H7 (cell line): ENCODE data around the gene SPTLC3. TPM values are rescaled to one million over a fixed set of nuclear protein-coding genes. Genes with fewer than 3 reads are reported as not detected.

ENCODE experiments used
- DNase-seq: peaks from one replicate; pipeline ENCODE4 v3.0.0; 2012
- H3K27me3 ChIP-seq: 2 replicates; pipeline ENCODE4 v1.6.0; 2011; ENCODE audit warnings: mild to moderate bottlenecking, low read length; ENCODE audit not compliant: control insufficient read depth, insufficient read depth
- H3K36me3 ChIP-seq: replicated peaks from 2 replicates; pipeline ENCODE4 v1.5.1; 2011; ENCODE audit warnings: low read length; ENCODE audit not compliant: control insufficient read depth, insufficient read depth
- H3K4me3 ChIP-seq: 2 replicates; pipeline ENCODE4 v1.5.1; 2011; ENCODE audit warnings: low read depth, mild to moderate bottlenecking, control low read depth, low read length, moderate library complexity; ENCODE audit not compliant: insufficient read depth
- total RNA-seq: library from RNA; depleted of rRNA; stranded (reverse); fragments of >200 nt; shearing (Covaris generic); gene quantifications from 2 replicates; pipeline ENCODE4 v1.2.3, GENCODE V29; 2014

Gene SPTLC3
- total RNA-seq, 1 experiment from 2014 or later = under 0.01 TPM

DNA sequence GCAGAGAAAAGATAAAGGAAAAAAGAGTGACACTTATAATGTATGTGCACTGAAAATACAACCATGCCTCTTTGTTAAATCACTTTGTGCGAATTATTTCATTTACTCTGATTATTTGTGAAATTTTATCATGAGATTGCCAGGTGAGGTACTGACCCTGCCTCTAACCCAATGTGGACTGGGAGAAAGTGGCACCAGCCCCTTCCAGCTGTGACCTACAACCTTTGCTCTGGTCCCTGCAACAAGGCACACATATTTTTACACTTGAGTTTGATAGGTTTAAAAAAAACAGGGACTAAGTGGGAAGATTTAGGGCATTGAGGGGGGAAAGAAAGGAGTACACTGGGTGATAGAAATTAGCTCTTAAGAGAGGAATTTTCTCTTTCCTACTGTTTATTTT lies 132.0 kb downstream of the SPTLC3 start:
- Histone ChIP-seq H3K36me3 (no peaks in the 10 kb centered on the region), H3K4me3 (no peak overlapping the region), H3K27me3 (no peaks in the 10 kb centered on the region)
- DNase-seq = no peak

DNA sequence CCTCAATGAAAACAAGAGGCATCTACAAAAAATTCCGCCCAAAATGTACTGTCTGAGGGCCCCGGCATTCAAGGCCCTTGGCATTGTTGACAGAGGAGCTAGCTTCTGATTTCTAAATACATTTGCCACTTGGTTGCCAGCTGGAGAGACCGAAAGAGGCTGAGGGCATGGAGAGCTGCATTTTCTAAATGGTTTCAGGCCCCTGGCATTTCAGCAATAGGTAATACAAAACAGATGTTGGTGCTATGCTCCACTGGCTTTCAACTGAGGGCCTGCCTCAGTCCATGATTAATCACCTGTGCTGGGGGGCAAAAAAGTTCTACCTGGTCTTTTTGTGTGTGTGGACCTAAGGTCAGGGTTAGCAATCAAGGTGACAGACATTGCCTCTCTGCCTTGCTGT lies 132.8 kb downstream of the SPTLC3 start:
- Histone ChIP-seq H3K4me3 (no peak overlapping the region), H3K27me3 (no peaks in the 10 kb centered on the region), H3K36me3 (no peaks in the 10 kb centered on the region)
- no peak for DNase-seq

- H3K27me3 ChIP-seq = no peaks in the 10 kb centered on the region
- DNase-seq = no peak
- H3K4me3 ChIP-seq = no peak overlapping the region
- no peaks in the 10 kb centered on the region for H3K36me3 ChIP-seq
Observed at GRCh38 chr20:13142143-13142542, 133.4 kb downstream of the SPTLC3 start.

- Histone ChIP-seq H3K27me3 (no peaks in the 10 kb centered on the region), H3K36me3 (no peaks in the 10 kb centered on the region), H3K4me3 (no peak overlapping the region)
- DNase-seq = no peak
Observed at GRCh38 chr20:13147071-13147963, 138.5 kb downstream of the SPTLC3 start.

- no peak overlapping the region for H3K4me3 ChIP-seq
Observed at GRCh38 chr20:13147971-13148370, 139.2 kb downstream of the SPTLC3 start.

DNA sequence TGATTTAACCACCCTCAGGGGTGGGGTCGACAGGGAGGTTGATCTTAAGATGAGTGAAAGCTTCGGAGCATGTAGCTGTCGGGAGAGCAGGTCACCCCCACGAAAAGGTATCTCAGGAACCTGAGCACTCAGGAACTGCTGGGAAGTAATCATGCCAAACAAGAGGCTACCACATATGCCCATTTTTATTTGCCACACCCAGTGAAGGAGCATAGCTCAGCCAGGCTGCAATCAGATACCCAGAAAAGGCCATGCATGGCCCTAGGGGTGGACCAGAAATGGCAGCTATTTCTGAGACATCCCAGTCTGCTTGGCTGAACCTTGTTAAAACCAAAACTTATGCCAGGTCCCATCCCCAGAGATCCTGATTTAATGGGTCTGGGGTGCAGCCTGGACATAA lies 139.6 kb downstream of the SPTLC3 start:
- H3K4me3 ChIP-seq = no peak overlapping the region
- H3K27me3 ChIP-seq = no peaks in the 10 kb centered on the region
- H3K36me3 ChIP-seq = no peaks in the 10 kb centered on the region
- no peak for DNase-seq

More at GRCh38 chr20:13147971-13148370, 139.2 kb downstream of the SPTLC3 start:
- DNase-seq = no peak
- Histone ChIP-seq H3K27me3 (no peaks in the 10 kb centered on the region), H3K36me3 (no peaks in the 10 kb centered on the region)

- H3K27me3 ChIP-seq = no peaks in the 10 kb centered on the region
- no peaks in the 10 kb centered on the region for H3K36me3 ChIP-seq
- DNase-seq = no peak
- H3K4me3 ChIP-seq = no peak overlapping the region
Observed at GRCh38 chr20:13148961-13149360, 140.2 kb downstream of the SPTLC3 start.

DNA sequence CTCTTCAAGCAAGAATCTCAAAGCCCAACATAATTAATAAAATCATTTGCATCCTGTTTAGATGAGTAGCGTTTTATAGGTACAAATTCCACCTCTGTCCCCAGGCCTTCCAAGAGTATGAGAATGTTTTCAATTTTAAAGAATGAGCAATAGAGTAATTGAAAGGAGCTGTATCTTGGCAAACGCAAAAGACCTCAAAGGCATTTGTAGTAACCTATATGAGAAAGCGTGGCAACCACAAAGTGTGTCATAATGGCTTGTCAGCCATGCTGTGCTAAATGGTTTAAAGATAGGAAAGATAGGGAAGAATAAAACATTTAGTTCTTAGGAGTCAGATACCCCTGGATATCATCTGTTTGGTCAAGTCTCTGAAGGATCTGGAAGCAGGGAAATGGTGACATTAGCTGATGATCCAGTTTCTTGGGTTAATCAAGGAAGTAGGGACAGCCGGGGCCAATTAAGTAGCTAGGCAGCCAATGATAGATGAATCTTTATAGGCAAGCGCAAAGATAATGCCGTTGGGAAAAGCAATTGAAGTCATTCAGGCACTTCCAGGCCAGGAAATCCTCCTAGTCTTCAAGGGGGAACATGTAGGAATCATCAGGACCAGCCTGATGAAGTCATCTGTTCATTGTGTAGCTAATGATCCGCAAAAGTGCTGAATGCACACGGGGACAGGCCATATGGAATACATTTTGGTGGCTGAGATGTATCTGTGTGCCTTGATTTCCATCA lies 140.8 kb downstream of the SPTLC3 start:
- DNase-seq = no peak
- Histone ChIP-seq H3K27me3 (no peaks in the 10 kb centered on the region), H3K4me3 (no peak overlapping the region), H3K36me3 (no peaks in the 10 kb centered on the region)

GRCh38 chr20:13158369-13158768 lies 149.6 kb downstream of the SPTLC3 start:
- Histone ChIP-seq H3K36me3 (no peaks in the 10 kb centered on the region), H3K4me3 (no peak overlapping the region), H3K27me3 (no peaks in the 10 kb centered on the region)
- no peak for DNase-seq

DNA sequence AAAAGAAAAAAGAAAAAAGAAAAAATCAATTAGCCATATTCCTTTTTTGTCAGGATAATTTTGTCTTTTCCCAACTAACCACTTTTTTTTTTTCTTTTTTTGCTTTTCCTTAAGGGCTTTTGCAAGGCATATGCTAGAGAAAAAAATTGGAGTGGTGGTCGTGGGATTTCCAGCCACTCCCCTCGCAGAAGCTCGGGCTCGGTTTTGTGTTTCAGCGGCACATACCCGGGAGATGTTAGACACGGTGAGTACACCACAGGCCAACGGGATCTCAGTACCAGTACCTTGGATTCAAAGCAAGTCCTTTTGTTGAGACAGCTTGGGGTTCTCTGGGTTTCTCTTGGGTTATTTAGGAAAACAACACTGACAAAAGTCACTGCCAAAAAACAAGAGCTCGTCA lies 151.1 kb downstream of the SPTLC3 start:
- no peaks in the 10 kb centered on the region for H3K27me3 ChIP-seq
- no peak for DNase-seq
- no peaks in the 10 kb centered on the region for H3K36me3 ChIP-seq
- no peak overlapping the region for H3K4me3 ChIP-seq

DNA sequence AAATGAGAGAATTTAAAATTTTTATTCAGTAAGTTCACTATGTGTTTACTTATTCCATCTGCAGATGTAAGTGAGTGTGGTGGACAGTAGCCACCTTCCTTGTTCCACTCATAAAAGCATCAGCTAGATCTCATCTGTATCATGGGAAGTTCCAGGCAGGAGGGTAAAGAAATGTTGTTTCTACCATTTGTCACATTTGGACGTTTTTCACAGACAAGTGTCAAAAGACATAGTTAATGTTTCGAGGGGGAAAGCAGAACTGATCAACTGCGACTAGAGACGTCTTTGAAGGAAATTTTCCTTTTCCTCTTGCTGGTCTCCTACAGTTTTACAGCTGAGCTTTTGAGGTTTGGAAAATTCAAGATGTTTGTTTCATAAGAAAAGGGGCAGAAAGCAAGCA lies 156.4 kb downstream of the SPTLC3 start:
- Histone ChIP-seq H3K36me3 (no peaks in the 10 kb centered on the region), H3K27me3 (no peaks in the 10 kb centered on the region), H3K4me3 (no peak overlapping the region)
- no peak for DNase-seq

GRCh38 chr20:13166011-13166410 lies 157.2 kb downstream of the SPTLC3 start:
- DNase-seq = no peak
- H3K4me3 ChIP-seq = no peak overlapping the region
- no peaks in the 10 kb centered on the region for H3K36me3 ChIP-seq
- H3K27me3 ChIP-seq = no peaks in the 10 kb centered on the region

DNA sequence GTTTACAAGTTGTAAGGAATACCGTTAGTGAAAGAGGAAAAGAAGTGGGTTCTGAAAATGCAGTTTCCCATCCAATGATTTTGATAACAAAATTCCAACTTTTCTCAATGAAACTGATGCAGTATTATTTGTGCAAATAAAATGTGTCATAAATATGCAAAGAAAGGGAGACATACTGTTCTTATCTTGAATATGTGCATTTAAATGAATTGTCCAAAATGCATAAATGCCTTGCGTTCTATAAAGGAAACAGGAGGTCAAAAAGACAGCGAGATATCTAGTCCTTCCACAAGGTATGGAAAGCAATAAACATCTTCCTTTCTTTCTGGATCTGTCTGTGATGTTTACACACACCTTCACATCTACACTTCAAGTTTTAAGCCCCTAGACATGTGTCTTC lies 157.7 kb downstream of the SPTLC3 start:
- H3K4me3 ChIP-seq = no peak overlapping the region
- no peak for DNase-seq
- H3K27me3 ChIP-seq = no peaks in the 10 kb centered on the region
- H3K36me3 ChIP-seq = no peaks in the 10 kb centered on the region

GRCh38 chr20:13169086-13169485 lies 160.3 kb downstream of the SPTLC3 start:
- H3K27me3 ChIP-seq = no peaks in the 10 kb centered on the region
- H3K36me3 ChIP-seq = no peaks in the 10 kb centered on the region
- H3K4me3 ChIP-seq = no peak overlapping the region
- DNase-seq = no peak

DNA sequence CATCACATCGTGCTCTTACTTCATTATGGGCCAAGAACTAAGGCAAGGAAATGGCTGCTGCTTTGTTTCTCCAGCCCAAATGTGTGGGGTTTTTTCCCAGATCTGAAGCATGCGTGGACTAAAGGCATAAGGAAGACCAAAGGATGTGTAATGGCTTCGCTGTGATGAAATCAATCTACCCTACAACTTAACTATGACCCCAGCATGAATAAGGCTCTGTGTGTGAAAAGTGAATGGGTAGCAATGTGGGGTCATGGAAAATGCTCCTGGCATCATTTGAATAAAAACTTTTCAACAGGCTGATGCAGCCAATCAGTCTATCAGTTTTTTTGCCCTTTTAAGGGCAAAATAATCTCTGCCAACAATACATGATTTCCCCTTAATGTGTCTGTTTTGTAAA lies 162.0 kb downstream of the SPTLC3 start:
- Histone ChIP-seq H3K36me3 (no peaks in the 10 kb centered on the region), H3K4me3 (no peak overlapping the region), H3K27me3 (no peaks in the 10 kb centered on the region)
- no peak for DNase-seq
